Vagina (tissue), 2 donors: ENCODE data around the gene CAMK4.

Experiments
- POLR2A ChIP-seq, 2 donors: fragments of 450-650 bp; IDR thresholded peaks; one replicate each; pipeline ENCODE4 v1.6.1; 2017; ENCODE audit warnings: antibody characterized with exemption in 2 of 2, mild to moderate bottlenecking in 2 of 2, moderate library complexity in 2 of 2
- TF ChIP-seq, protein P1 (sequence below), 3 experiments: fragments of 450-650 bp in 2 of 3; fragments of 200-600 bp in 1 of 3; sonication (generic) in 1 of 3; IDR thresholded peaks; one replicate each; pipeline ENCODE4 v1.5.1; 2017 to 2019; ENCODE audit warnings: antibody characterized with exemption in 3 of 3, mild to moderate bottlenecking in 2 of 3, moderate library complexity in 2 of 3

DNA sequence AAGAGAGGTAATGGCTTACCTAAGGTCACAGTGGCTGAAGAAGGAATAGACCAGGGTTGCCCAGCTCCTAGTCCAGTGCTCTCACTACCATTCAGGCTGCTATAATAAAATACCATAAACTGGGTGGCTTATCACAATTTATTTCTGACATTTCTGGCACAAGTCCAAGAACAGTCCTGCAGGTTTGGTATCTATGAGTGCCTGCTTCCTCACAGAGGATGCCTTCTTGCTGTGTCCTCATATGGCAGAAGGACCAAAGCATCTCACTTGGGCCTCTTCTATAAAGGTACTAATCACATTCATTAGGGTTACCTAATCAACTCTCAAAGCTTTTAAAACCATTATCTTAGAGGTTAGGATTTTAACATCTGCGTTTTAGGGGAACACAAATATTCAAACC lies 271.0 kb downstream of the CAMK4 start:
- TF ChIP-seq, protein P1, sequence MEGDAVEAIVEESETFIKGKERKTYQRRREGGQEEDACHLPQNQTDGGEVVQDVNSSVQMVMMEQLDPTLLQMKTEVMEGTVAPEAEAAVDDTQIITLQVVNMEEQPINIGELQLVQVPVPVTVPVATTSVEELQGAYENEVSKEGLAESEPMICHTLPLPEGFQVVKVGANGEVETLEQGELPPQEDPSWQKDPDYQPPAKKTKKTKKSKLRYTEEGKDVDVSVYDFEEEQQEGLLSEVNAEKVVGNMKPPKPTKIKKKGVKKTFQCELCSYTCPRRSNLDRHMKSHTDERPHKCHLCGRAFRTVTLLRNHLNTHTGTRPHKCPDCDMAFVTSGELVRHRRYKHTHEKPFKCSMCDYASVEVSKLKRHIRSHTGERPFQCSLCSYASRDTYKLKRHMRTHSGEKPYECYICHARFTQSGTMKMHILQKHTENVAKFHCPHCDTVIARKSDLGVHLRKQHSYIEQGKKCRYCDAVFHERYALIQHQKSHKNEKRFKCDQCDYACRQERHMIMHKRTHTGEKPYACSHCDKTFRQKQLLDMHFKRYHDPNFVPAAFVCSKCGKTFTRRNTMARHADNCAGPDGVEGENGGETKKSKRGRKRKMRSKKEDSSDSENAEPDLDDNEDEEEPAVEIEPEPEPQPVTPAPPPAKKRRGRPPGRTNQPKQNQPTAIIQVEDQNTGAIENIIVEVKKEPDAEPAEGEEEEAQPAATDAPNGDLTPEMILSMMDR (IDR thresholded peaks at IDR 0.05): no peak
- TF ChIP-seq POLR2A (IDR thresholded peaks at IDR 0.05): no peak
